Spleen (tissue), 7 donors: ENCODE results near the gene SCARB1.

Source experiments
- POLR2A ChIP-seq, 3 donors: fragments of 450-650 bp; IDR thresholded peaks; one replicate each; pipeline ENCODE4 v1.5.1; 2017; ENCODE audit warnings: antibody characterized with exemption in 3 of 3, mild to moderate bottlenecking in 1 of 3
- TF ChIP-seq, protein P1 (sequence below), 11 experiments: fragments of 200-600 bp in 7 of 11; fragments of 450-650 bp in 4 of 11; sonication (generic) in 4 of 11; IDR thresholded peaks in 8 of 11; conservative IDR thresholded peaks in 3 of 11; 1 replicate in 7 of 11; 2 replicates in 4 of 11; pipeline versions ENCODE4 v1.4.0 to v1.8.0; 2016 to 2021; ENCODE audit warnings: antibody characterized with exemption in 11 of 11, inconsistent platforms in 4 of 11, mild to moderate bottlenecking in 1 of 11
- donor health status: DM: no; HTN: no; CAD: no; lungs with moderate emphysema.
- donor health status: DM: no; HTN: no; CAD: no.
- donor health status: DM: no; HTN: no; CAD: no.

DNA sequence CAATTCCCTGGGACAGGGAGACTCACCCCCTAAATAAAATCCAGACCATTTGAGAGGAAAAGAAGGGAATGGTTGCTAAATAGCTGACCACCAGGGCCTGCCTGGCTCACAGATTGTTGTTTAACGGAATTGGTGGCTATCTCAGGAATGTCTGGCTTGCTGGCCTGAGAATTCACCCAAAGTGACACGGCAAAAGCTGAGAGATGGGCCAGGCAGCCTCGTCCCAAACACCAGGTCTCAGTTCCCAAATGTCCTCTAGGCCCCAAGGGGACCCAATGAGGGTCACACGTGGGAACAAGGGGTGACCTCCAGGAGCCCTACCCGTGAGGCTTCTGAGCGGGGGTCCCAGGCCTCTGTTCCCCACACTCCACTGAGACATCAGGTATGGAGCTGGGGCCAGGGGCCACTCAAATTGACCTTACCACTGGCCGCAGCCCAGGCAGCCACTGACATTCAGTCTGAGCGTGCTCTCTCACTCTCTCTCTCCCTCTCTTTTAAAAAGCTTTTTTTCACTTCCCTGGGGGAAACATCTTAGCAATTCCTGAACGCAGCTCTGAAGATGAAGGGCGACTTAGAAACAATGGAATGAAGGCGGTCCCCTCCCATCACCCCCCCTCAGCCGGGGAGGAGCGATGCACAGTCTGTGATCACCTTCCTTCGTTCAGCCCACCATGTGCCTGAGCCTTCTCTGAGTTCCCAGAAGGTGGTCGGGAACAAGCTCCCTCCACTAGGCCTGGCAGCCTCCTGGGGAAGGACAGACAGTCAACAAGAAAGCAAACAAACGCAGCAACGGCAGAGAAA, 131.2 kb downstream of the SCARB1 start:
- TF ChIP-seq, protein P1, sequence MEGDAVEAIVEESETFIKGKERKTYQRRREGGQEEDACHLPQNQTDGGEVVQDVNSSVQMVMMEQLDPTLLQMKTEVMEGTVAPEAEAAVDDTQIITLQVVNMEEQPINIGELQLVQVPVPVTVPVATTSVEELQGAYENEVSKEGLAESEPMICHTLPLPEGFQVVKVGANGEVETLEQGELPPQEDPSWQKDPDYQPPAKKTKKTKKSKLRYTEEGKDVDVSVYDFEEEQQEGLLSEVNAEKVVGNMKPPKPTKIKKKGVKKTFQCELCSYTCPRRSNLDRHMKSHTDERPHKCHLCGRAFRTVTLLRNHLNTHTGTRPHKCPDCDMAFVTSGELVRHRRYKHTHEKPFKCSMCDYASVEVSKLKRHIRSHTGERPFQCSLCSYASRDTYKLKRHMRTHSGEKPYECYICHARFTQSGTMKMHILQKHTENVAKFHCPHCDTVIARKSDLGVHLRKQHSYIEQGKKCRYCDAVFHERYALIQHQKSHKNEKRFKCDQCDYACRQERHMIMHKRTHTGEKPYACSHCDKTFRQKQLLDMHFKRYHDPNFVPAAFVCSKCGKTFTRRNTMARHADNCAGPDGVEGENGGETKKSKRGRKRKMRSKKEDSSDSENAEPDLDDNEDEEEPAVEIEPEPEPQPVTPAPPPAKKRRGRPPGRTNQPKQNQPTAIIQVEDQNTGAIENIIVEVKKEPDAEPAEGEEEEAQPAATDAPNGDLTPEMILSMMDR (IDR thresholded peaks at IDR 0.05 in 8 of 11, conservative IDR thresholded peaks at IDR 0.05 in 3 of 11): no peak
- no peak for TF ChIP-seq POLR2A (IDR thresholded peaks at IDR 0.05)
